ENCODE data around the gene TMEM39B.
"Not testable (repeated sequence)": the region's sequence is repeated elsewhere in the genome, so short reads cannot be mapped to it uniquely, and the experiment has no call there.

Gene TMEM39B

DNA sequence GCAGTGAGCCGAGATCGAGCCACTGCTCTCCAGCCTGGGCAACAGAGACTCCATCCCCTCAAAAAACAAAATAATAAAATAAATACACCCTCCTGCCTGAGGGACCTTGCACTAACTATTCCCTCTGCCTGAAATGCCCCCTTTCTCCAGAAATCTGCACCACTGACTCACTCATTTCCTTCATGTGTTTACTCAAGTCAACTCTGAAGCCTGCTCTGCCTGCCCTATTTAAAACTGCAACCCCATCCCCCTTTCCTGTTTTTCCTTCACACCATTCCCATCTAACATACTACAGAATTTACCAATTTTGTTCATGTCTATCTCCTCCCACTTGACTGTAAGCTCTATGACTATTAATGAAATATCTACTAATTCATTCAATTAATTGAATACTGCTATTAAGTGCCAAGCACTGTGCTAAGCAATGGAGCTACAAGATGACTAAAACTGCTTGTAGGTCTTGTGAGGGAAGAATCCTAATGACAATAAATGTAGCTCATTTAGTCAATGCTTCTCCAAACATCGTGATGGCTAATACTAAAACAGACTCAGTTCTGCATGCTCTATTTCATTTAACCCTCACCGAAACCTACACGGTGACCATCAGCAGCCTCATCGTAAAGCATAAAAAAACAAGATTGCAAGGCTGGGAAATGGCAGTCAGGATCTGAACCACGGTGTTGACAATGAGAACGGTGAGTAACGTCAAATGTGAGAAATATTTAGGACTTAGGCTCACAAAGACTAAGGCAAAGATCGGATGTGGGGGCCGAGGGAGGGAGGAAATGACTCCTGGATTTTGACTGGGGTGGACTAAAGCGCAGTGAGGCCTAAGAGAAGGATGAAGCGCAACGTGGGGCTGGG lies 749 bp upstream of the TMEM39B start:
- no peak for DNase-seq

- DNase-seq = peak; percentile 91
These were observed 825 bp downstream of the TMEM39B start for GRCh38 chr1:32073299-32074229.

DNA sequence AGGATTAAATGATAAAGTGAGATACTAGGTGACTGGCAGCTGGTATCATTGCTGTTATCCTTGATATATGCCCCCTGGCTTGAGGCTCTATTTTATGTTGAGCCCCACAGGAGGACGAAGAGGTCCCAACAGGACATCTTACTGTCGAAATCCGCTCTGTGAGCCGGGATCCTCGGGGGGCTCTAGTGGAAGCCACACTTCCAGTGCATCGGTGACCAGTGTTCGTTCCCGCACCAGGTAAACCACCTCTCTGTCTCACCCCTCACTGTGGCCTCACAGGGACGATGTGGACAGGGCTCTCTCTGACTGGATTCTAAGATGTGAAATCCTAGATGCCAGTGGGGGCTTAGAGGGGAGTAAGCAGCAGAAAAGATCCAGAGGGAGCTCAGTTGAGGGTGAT lies 2.1 kb downstream of the TMEM39B start:
- no peak for DNase-seq

DNA sequence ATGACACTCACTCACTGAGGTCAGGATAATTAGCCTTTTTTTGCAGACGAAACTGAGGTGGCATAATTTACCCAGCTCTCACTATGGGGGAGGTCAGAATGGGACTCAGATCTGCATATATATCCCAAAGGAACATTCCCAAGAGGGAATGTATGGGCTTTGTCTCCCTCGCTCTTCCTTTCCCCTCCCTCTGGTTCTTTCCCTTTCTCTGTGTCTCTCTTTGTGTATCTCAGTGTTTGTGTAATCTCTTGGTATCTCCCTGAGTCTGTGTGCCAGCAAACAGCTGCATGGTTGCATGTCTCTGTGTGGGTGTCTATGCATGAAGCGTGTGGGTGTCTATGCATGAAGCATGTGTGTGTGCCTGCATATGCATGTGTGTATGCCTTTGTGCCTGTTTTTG lies 4.7 kb downstream of the TMEM39B start:
- DNase-seq = no peak

GRCh38 chr1:32082022-32082421 lies 9.3 kb downstream of the TMEM39B start:
- DNase-seq = no peak

- DNase-seq = not testable (repeated sequence)
These were observed 13.6 kb downstream of the TMEM39B start for GRCh38 chr1:32086381-32086780.

- DNase-seq = no peak
These were observed 18.4 kb downstream of the TMEM39B start for GRCh38 chr1:32091176-32091575.

DNA sequence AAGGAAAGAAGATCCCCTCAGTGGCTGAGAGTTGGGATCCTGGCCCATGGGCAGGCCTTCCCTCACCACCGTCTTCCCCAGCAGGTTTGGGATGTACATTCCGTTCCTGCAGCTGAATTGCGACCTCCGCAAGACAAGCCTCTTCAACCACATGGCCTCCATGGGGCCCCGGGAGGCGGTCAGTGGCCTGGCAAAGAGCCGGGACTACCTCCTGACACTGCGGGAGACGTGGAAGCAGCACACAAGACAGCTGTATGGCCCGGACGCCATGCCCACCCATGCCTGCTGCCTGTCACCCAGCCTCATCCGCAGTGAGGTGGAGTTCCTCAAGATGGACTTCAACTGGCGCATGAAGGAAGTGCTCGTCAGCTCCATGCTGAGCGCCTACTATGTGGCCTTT lies 18.9 kb downstream of the TMEM39B start:
- no peak for DNase-seq

DNA sequence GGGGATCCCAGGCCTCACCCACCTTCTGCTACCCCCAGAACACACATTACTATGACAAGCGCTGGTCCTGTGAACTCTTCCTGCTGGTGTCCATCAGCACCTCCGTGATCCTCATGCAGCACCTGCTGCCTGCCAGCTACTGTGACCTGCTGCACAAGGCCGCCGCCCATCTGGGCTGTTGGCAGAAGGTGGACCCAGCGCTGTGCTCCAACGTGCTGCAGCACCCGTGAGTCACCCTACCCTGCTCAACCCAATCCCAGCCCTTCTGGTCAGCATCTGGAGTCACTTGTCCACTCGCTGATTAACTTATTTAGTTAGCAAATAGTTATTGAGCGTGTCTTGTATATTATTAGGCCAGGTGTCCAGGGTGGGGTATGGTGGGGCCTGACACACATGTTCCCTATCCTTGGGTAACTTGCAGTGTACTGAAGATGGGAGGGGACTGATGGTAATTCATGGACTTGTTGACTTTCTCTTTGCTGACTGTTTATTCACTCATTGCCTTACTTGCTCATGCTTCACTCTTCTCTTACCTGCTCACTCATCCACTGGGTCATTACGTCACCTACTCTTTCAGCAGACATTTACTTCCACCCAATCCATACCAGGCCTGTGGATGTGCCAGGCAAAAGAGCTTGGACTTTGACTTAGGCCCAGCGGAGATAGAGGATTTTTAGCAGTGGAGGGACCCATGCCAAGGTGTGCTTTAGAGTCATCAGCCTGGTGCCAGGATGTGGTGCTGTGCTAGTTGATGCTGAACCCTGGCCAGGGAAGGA lies 22.2 kb downstream of the TMEM39B start:
- no peak for DNase-seq

DNA sequence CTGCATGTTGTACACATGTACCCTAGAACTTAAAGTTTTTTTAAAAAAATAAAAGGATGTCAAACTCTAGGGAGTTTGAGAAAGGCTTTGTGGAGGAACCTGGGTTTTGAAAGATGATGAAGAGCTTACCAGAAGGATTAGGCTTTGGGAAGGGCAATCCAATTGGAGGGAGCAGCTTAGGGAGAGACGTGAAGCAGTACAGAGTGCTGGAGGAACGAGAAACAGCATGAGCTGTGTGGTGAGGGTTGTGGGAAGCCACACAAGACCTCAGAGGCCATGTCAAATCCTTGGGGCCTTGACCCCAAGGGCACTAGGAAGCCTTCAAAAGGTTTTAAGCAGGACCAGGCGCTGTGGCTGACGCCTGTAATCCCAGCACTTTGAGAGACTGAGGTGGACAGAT lies 26.7 kb downstream of the TMEM39B start:
- no peak for DNase-seq

DNA sequence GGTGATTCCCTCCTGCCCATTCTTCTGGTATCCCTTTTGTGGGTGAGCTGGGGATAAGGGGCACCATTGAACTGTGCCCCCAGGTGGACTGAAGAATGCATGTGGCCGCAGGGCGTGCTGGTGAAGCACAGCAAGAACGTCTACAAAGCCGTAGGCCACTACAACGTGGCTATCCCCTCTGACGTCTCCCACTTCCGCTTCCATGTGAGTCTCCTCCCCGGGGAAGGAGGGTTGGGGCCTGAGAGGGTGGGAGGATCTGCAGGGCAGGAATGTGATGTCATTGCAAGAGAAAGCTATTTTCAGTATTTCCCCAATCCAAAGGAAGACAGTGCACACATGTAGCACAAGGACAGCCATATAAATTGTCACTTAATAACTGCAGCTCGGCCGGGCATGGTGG lies 27.6 kb downstream of the TMEM39B start:
- no peak for DNase-seq

GRCh38 chr1:32100807-32101708 lies 28.3 kb downstream of the TMEM39B start:
- DNase-seq = no peak

GRCh38 chr1:32104127-32104526 lies 31.4 kb downstream of the TMEM39B start:
- no peak for DNase-seq

- no peak for DNase-seq
These were observed 32.6 kb downstream of the TMEM39B start for GRCh38 chr1:32105338-32105737.

- DNase-seq = no peak
These were observed 34.0 kb downstream of the TMEM39B start for GRCh38 chr1:32106663-32107275.

DNA sequence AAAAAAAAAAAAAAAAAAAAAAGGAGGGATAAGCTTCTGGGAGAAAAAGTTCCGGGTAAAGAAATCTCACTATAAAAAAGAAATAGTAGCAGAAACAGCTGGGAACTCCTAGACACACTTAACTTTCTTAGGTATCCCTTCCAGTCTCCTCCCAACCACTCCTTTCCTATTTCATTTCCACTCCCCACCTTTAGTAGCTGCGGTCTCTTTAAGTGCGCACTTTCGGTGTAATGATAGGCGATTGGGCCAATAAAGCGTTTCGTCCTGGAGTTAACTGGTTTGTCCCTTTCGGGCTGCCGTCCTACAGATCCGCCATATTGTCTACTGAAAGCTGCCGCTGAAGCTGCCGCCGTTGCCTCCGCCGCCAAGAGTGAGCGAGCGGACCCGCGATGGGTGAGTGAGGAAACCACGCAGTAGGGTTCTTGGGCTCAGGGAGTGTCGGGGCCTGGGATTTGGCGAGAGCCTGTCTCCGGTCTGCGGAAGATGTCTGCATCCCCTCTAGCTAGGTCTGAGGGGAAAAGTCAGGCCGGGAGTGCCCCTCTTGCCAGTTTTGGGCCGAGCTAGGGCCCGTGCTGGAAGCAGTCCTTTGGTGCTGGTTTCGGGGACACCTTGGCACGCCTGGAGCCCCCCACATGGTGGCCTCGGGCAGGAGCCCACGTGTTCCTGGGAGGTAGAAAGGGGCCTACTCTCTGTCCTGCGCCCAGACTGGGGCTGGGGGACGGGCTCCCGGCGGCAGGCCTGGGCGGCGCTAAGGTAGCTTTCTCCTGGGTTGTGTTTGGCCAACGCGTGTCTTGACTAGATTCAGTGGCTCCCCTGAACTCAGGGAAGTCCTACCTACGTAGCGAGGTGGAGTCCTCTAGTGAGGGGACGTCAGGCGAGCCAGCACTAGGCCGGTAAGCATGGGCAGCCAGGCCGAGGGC lies 35.3 kb downstream of the TMEM39B start, which contains the start of gene KPNA6:
Gene KPNA6, plus strand, starts transcription at position 315 of the 920 bp plus-strand sequence. Its CDS starts 75 bp downstream, at position 390.
- peak; percentile 92 for DNase-seq

GRCh38 chr1:32111040-32111623 lies 38.4 kb downstream of the TMEM39B start:
- DNase-seq = no peak

DNA sequence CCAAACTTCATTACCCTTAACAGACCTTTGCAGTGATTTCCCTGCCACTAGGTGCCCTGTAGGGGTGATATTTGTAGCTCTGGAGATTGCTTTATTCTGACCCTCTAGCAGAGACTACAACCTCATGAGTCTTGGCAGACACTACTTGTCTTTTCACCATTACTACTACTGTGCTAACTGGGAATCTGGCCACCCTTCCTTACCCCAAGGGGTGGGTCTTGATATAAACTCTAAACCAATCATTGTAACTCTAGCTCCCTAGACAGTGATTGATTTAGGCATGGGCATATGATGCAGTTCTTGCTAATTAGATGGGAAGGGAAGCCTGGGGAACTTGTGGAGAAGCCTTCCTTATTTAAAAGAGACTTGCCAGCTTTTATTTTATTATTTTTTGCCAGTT lies 39.0 kb downstream of the TMEM39B start:
- DNase-seq = no peak

DNA sequence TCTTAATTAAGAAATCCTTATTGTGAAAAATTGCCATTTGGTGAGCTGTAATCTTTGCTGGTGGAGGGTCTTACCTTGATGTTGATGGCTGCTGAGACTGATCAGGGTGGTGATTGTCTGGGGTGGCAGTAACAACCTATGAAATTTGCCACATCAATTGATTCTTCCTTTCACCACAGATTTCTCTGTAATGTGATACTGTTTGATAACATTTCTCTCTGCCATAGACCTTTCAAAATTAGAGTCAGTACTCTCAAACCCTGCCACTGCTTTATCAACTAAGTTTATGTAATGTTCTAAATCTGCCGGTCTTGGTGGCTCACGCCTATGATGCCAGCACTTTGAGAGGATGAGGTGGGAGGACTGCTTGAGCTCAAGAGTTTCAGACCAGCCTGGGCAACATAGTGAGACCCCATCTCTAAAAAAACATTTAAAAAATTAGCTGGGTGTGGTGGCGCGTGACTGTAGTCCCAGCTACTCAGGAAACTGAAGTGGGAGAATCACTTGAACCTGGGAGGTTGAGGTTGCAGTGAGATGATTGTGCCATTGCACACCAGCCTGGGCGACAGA lies 40.2 kb downstream of the TMEM39B start:
- DNase-seq = no peak
